Upper lobe of left lung (tissue), 6 donors: ENCODE results near the gene LMLN. TPM values are rescaled to one million over a fixed set of nuclear protein-coding genes. Genes with fewer than 3 reads are reported as not detected.
A peak's percentile ranks its signal among the peaks of the same experiment; 100 is the strongest.

ENCODE experiments used
- ATAC-seq, 2 donors: fragments of 200-7000 bp; cut with Tn5 transposase; one replicate each; pipeline ENCODE4 v1.9.1; 2022; ENCODE audit warnings: mild to moderate bottlenecking in 2 of 2, moderate library complexity in 2 of 2; ENCODE audit not compliant: low FRiP score in 2 of 2
- DNase-seq, 2 donors: peaks; one replicate each; pipeline ENCODE4 v3.0.0-alpha.2; 2019 to 2020
- H3K27ac ChIP-seq, 4 donors: fragments of 200-600 bp; sonication (generic); one replicate each; pipeline ENCODE4 v1.5.1; 2016 to 2019
- H3K27me3 ChIP-seq, 4 donors: fragments of 200-600 bp; sonication (generic); one replicate each; pipeline ENCODE4 v1.5.1; 2017 to 2019
- H3K36me3 ChIP-seq, 4 donors: fragments of 200-600 bp; sonication (generic); one replicate each; pipeline ENCODE4 v1.5.1; 2016 to 2019
- H3K4me1 ChIP-seq, 4 donors: fragments of 200-600 bp; sonication (generic); one replicate each; pipeline ENCODE4 v1.5.1; 2018 to 2019
- H3K4me3 ChIP-seq, 4 donors: fragments of 200-600 bp; sonication (generic); one replicate each; pipeline ENCODE4 v1.5.1; 2017 to 2019; ENCODE audit warnings: mild to moderate bottlenecking in 2 of 4, moderate library complexity in 1 of 4
- H3K9me3 ChIP-seq, 4 donors: fragments of 200-600 bp; sonication (generic); one replicate each; pipeline ENCODE4 v1.5.1; 2018 to 2019
- EP300 ChIP-seq, 4 donors: sonication (generic); formaldehyde crosslinking; IDR thresholded peaks; one replicate each; pipeline ENCODE4 v1.5.1; 2017; ENCODE audit warnings: antibody characterized with exemption in 4 of 4, control low read depth in 2 of 4
- POLR2A ChIP-seq, 4 donors: fragments of 450-650 bp; IDR thresholded peaks; one replicate each; pipeline ENCODE4 v1.5.1; 2016 to 2017; ENCODE audit warnings: antibody characterized with exemption in 4 of 4, mild to moderate bottlenecking in 2 of 4
- POLR2AphosphoS5 ChIP-seq, 2 donors: sonication (generic); formaldehyde crosslinking; IDR thresholded peaks; one replicate each; pipeline ENCODE4 v1.5.1; 2017; ENCODE audit warnings: antibody characterized with exemption in 2 of 2
- WGBS, 2 donors: methylation state at CpG; one replicate each; pipeline ENCODE4 v1.1.5; 2017 to 2018; 5-methylcytosine and 5-hydroxymethylcytosine counted together
- total RNA-seq, 6 donors: library from RNA; depleted of rRNA in 4 of 6; stranded (reverse); fragments of >200 nt in 4 of 6; gene quantifications; one replicate each; pipeline versions ENCODE4 v1.1.0 to v1.2.1, GENCODE V29; 2016 to 2021
- TF ChIP-seq, protein P1 (sequence below), 6 experiments: fragments of 450-650 bp in 4 of 6; fragments of 200-600 bp in 2 of 6; sonication (generic) in 2 of 6; IDR thresholded peaks; one replicate each; pipeline ENCODE4 v1.5.1; 2016 to 2019; ENCODE audit warnings: antibody characterized with exemption in 6 of 6
- donor health status: DM: no; HTN: no; CAD: no; lungs with moderate emphysema.
- donor health status: DM: no; HTN: yes; CAD: no; lungs with severe emphysema.

Gene LMLN
- total RNA-seq, 6 donors from 2014 or later: 4.2 to 11.3 (median 9.0) TPM

DNA sequence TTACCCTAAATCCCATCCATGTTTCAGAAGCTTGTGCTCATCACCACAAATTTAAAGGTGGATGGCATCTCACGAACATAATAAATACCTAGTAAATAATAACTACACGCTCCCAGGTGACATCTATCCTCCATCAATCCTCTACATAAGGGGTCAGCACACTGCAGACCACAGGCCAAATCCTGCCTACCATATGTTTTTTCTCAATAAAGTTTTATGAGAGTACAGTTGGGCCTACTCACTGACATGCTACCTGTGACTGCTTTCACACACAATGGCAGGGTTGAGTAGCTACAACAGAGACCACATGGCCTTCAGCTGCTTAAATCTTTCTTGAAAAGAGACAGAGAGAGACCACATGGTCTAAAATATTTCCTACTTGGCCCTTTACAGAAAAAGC is 105.9 kb downstream of the LMLN start:
- H3K27me3 ChIP-seq: peaks cover 0 to 1% (median 0%) of the 10 kb centered on the region in 4 donors
- no peak for ATAC-seq
- TF ChIP-seq, protein P1, sequence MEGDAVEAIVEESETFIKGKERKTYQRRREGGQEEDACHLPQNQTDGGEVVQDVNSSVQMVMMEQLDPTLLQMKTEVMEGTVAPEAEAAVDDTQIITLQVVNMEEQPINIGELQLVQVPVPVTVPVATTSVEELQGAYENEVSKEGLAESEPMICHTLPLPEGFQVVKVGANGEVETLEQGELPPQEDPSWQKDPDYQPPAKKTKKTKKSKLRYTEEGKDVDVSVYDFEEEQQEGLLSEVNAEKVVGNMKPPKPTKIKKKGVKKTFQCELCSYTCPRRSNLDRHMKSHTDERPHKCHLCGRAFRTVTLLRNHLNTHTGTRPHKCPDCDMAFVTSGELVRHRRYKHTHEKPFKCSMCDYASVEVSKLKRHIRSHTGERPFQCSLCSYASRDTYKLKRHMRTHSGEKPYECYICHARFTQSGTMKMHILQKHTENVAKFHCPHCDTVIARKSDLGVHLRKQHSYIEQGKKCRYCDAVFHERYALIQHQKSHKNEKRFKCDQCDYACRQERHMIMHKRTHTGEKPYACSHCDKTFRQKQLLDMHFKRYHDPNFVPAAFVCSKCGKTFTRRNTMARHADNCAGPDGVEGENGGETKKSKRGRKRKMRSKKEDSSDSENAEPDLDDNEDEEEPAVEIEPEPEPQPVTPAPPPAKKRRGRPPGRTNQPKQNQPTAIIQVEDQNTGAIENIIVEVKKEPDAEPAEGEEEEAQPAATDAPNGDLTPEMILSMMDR (IDR thresholded peaks at IDR 0.05): no peak
- TF ChIP-seq EP300 (IDR thresholded peaks at IDR 0.05) (no peak), POLR2AphosphoS5 (IDR thresholded peaks at IDR 0.05) (no peak), POLR2A (IDR thresholded peaks at IDR 0.05) (no peak)
- H3K4me1 ChIP-seq: no peaks in the 10 kb centered on the region
- H3K9me3 ChIP-seq: no peaks in the 10 kb centered on the region
- 71 to 98% methylated on average over 2 of the region's 2 CpGs for WGBS, 2 donors
- DNase-seq: no peak
- no peak overlapping the region for H3K27ac ChIP-seq
- no peaks in the 10 kb centered on the region for H3K36me3 ChIP-seq
- no peak overlapping the region for H3K4me3 ChIP-seq

GRCh38 chr3:198067416-198067815 is 107.4 kb downstream of the LMLN start:
- TF ChIP-seq EP300 (IDR thresholded peaks at IDR 0.05) (no peak), POLR2A (IDR thresholded peaks at IDR 0.05) (no peak)
- TF ChIP-seq, protein P1 (IDR thresholded peaks at IDR 0.05): no peak
- no peaks in the 10 kb centered on the region for H3K4me1 ChIP-seq
- no peaks in the 10 kb centered on the region for H3K36me3 ChIP-seq
- ATAC-seq: no peak
- no peaks in the 10 kb centered on the region for H3K9me3 ChIP-seq
- 76 to 80% methylated on average over 2 of the region's 2 CpGs for WGBS, 2 donors
- no peak for DNase-seq
- peaks cover 0 to 1% (median 0%) of the 10 kb centered on the region in 4 donors for H3K27me3 ChIP-seq
- H3K27ac ChIP-seq: no peak overlapping the region
- no peak overlapping the region for H3K4me3 ChIP-seq

- no peak for ATAC-seq
- H3K4me1 ChIP-seq: no peaks in the 10 kb centered on the region
Observed at GRCh38 chr3:198070871-198071270, 110.9 kb downstream of the LMLN start.

GRCh38 chr3:198071602-198072287 is 111.7 kb downstream of the LMLN start:
- Histone ChIP-seq H3K4me1 (no peaks in the 10 kb centered on the region), H3K9me3 (no peaks in the 10 kb centered on the region), H3K27me3 (peaks cover 0 to 2% (median 0%) of the 10 kb centered on the region in 4 donors), H3K36me3 (no peaks in the 10 kb centered on the region), H3K4me3 (no peak overlapping the region), H3K27ac (no peak overlapping the region)
- ATAC-seq (no peak), DNase-seq (no peak)
- TF ChIP-seq POLR2A (IDR thresholded peaks at IDR 0.05): no peak
- TF ChIP-seq, protein P1 (IDR thresholded peaks at IDR 0.05): peak in 1 of 6 experiments; percentile 4
- no peak for TF ChIP-seq POLR2AphosphoS5 (IDR thresholded peaks at IDR 0.05)
- no peak for TF ChIP-seq EP300 (IDR thresholded peaks at IDR 0.05)
- WGBS, 2 donors: 67 to 70% methylated on average over 4 of the region's 4 CpGs

More at GRCh38 chr3:198070871-198071270, 110.9 kb downstream of the LMLN start:
- Histone ChIP-seq H3K9me3 (no peaks in the 10 kb centered on the region), H3K4me3 (no peak overlapping the region), H3K36me3 (no peaks in the 10 kb centered on the region), H3K27me3 (no peaks in the 10 kb centered on the region), H3K27ac (no peak overlapping the region)
- DNase-seq: no peak
- TF ChIP-seq POLR2AphosphoS5 (IDR thresholded peaks at IDR 0.05) (no peak), EP300 (IDR thresholded peaks at IDR 0.05) (no peak), POLR2A (IDR thresholded peaks at IDR 0.05) (no peak)
- TF ChIP-seq, protein P1 (IDR thresholded peaks at IDR 0.05): no peak
- whole genome bisulfite sequencing, 2 donors: 78 to 81% methylated on average over 5 of the region's 5 CpGs
